Muscle of leg (tissue), 11 donors: ENCODE data around the gene PLCB2. TPM values are rescaled to one million over a fixed set of nuclear protein-coding genes. Genes with fewer than 3 reads are reported as not detected.

Experiments
- DNase-seq: peaks from one replicate; pipeline ENCODE4 v3.0.0; 2013
- H3K27ac ChIP-seq: one replicate; pipeline ENCODE4 v1.5.1; 2013; ENCODE audit warnings: mild to moderate bottlenecking, low read length, control low read depth
- H3K27me3 ChIP-seq: one replicate; pipeline ENCODE4 v1.6.1; 2013; ENCODE audit warnings: low read length; ENCODE audit not compliant: control insufficient read depth, insufficient read depth
- H3K36me3 ChIP-seq: one replicate; pipeline ENCODE4 v1.6.1; 2013; ENCODE audit warnings: low read length; ENCODE audit not compliant: control insufficient read depth, insufficient read depth
- H3K4me1 ChIP-seq: one replicate; pipeline ENCODE4 v1.6.1; 2013; ENCODE audit warnings: low read length; ENCODE audit not compliant: control insufficient read depth, insufficient read depth
- H3K4me3 ChIP-seq: one replicate; pipeline ENCODE4 v1.5.1; 2013; ENCODE audit warnings: low read length, control low read depth
- H3K9me3 ChIP-seq: replicated peaks from 2 replicates; pipeline ENCODE4 v1.6.1; 2013; ENCODE audit warnings: low read depth, low read length; ENCODE audit not compliant: control insufficient read depth
- WGBS: methylation state at CpG from one replicate; pipeline ENCODE4 v1.1.5; 2013; ENCODE audit warnings: missing lambda C conversion rate; ENCODE audit not compliant: insufficient coverage; 5-methylcytosine and 5-hydroxymethylcytosine counted together
- polyA plus RNA-seq, 8 donors: library from polyadenylated mRNA; unstranded; fragments of 120-200 nt; gene quantifications; one replicate each; pipeline versions ENCODE4 v1.2.1 to v1.2.3, GENCODE V29; 2013; ENCODE audit warnings: inconsistent platforms in 1 of 8, low replicate concordance in 1 of 8; ENCODE audit not compliant: insufficient read length in 8 of 8, insufficient read depth in 1 of 8
- total RNA-seq: library from RNA; stranded (reverse); fragments of 120-200 nt; gene quantifications from one replicate; pipeline ENCODE4 v1.2.4, GENCODE V29; 2013

PLCB2 gene
- total and polyA plus RNA-seq, 9 donors: 4.8 to 11.5 (median 8.7) TPM

- 94% methylated on average over 2 of the region's 3 CpGs for WGBS
- H3K4me3 ChIP-seq: no peak overlapping the region
- H3K4me1 ChIP-seq: peaks cover 71% of the 10 kb centered on the region
Measured at GRCh38 chr15:40334541-40334940, 26.8 kb upstream of the PLCB2 start.

GRCh38 chr15:40333922-40334492 is 26.3 kb upstream of the PLCB2 start:
- Histone ChIP-seq H3K27ac (peak overlapping the region; percentile 84), H3K4me1 (peaks cover 67% of the 10 kb centered on the region), H3K36me3 (no peaks in the 10 kb centered on the region), H3K4me3 (no peak overlapping the region), H3K9me3 (no peaks in the 10 kb centered on the region), H3K27me3 (no peaks in the 10 kb centered on the region)
- peak; percentile 93 for DNase-seq
- 22% methylated on average over 6 of the region's 12 CpGs for WGBS

More at GRCh38 chr15:40334541-40334940, 26.8 kb upstream of the PLCB2 start:
- no peaks in the 10 kb centered on the region for H3K36me3 ChIP-seq
- peak overlapping the region; percentile 84 for H3K27ac ChIP-seq
- H3K27me3 ChIP-seq: no peaks in the 10 kb centered on the region
- H3K9me3 ChIP-seq: no peaks in the 10 kb centered on the region
- DNase-seq: no peak

GRCh38 chr15:40332113-40332781 is 24.5 kb upstream of the PLCB2 start:
- H3K4me3 ChIP-seq: no peak overlapping the region
- peaks cover 66% of the 10 kb centered on the region for H3K4me1 ChIP-seq

GRCh38 chr15:40331637-40332036 is 23.9 kb upstream of the PLCB2 start:
- Histone ChIP-seq H3K27ac (no peak overlapping the region), H3K9me3 (no peaks in the 10 kb centered on the region), H3K4me1 (peaks cover 68% of the 10 kb centered on the region), H3K27me3 (no peaks in the 10 kb centered on the region), H3K36me3 (peaks cover 1% of the 10 kb centered on the region), H3K4me3 (no peak overlapping the region)
- WGBS: 85% methylated on average over 7 of the region's 7 CpGs
- DNase-seq: no peak

More at GRCh38 chr15:40332113-40332781, 24.5 kb upstream of the PLCB2 start:
- WGBS: 69% methylated on average over 4 of the region's 8 CpGs
- Histone ChIP-seq H3K36me3 (no peaks in the 10 kb centered on the region), H3K9me3 (no peaks in the 10 kb centered on the region), H3K27ac (no peak overlapping the region), H3K27me3 (no peaks in the 10 kb centered on the region)
- no peak for DNase-seq

- 90% methylated on average over 3 of the region's 7 CpGs for WGBS
- Histone ChIP-seq H3K9me3 (no peaks in the 10 kb centered on the region), H3K27ac (no peak overlapping the region), H3K27me3 (no peaks in the 10 kb centered on the region), H3K4me1 (peaks cover 66% of the 10 kb centered on the region), H3K4me3 (no peak overlapping the region), H3K36me3 (peaks cover 3% of the 10 kb centered on the region)
- DNase-seq: no peak
Measured at GRCh38 chr15:40331026-40331425, 23.3 kb upstream of the PLCB2 start.

GRCh38 chr15:40330368-40330836 is 22.7 kb upstream of the PLCB2 start:
- WGBS: 59% methylated on average over 5 of the region's 5 CpGs
- peaks cover 3% of the 10 kb centered on the region for H3K36me3 ChIP-seq
- peak overlapping the region; percentile 8 for H3K27ac ChIP-seq
- DNase-seq: peak; percentile 55
- H3K9me3 ChIP-seq: no peaks in the 10 kb centered on the region
- H3K27me3 ChIP-seq: no peaks in the 10 kb centered on the region
- H3K4me3 ChIP-seq: no peak overlapping the region
- peaks cover 62% of the 10 kb centered on the region for H3K4me1 ChIP-seq

- DNase-seq: no peak
Measured at GRCh38 chr15:40329804-40330203, 22.1 kb upstream of the PLCB2 start.

GRCh38 chr15:40328751-40329150 is 21.0 kb upstream of the PLCB2 start:
- H3K36me3 ChIP-seq: peaks cover 3% of the 10 kb centered on the region
- H3K9me3 ChIP-seq: no peaks in the 10 kb centered on the region
- peak overlapping the region; percentile 20 for H3K27ac ChIP-seq
- WGBS: 59% methylated on average over 5 of the region's 5 CpGs
- no peaks in the 10 kb centered on the region for H3K27me3 ChIP-seq
- H3K4me1 ChIP-seq: peaks cover 53% of the 10 kb centered on the region
- no peak for DNase-seq
- no peak overlapping the region for H3K4me3 ChIP-seq

More at GRCh38 chr15:40329804-40330203, 22.1 kb upstream of the PLCB2 start:
- Histone ChIP-seq H3K36me3 (peaks cover 3% of the 10 kb centered on the region), H3K27ac (peak overlapping the region; percentile 8), H3K27me3 (no peaks in the 10 kb centered on the region), H3K9me3 (no peaks in the 10 kb centered on the region), H3K4me1 (peaks cover 58% of the 10 kb centered on the region), H3K4me3 (no peak overlapping the region)
- WGBS: 73% methylated on average over 7 of the region's 7 CpGs

- H3K9me3 ChIP-seq: no peaks in the 10 kb centered on the region
- H3K4me3 ChIP-seq: no peak overlapping the region
- no peak for DNase-seq
- no peaks in the 10 kb centered on the region for H3K27me3 ChIP-seq
- no CpG with 5 or more reads among the region's 3 CpGs for WGBS
- H3K4me1 ChIP-seq: peaks cover 51% of the 10 kb centered on the region
- H3K36me3 ChIP-seq: peaks cover 3% of the 10 kb centered on the region
- H3K27ac ChIP-seq: no peak overlapping the region
Measured at GRCh38 chr15:40328176-40328575, 20.4 kb upstream of the PLCB2 start.

GRCh38 chr15:40327457-40327856 is 19.7 kb upstream of the PLCB2 start:
- Histone ChIP-seq H3K27me3 (no peaks in the 10 kb centered on the region), H3K9me3 (no peaks in the 10 kb centered on the region), H3K4me1 (peaks cover 58% of the 10 kb centered on the region), H3K36me3 (peaks cover 3% of the 10 kb centered on the region), H3K27ac (peak overlapping the region; percentile 25), H3K4me3 (no peak overlapping the region)
- no peak for DNase-seq
- WGBS: 33% methylated on average over 3 of the region's 6 CpGs
